ENCODE data around the gene FANCL.
"Not testable (repeated sequence)": the region's sequence is repeated elsewhere in the genome, so short reads cannot be mapped to it uniquely, and the experiment has no call there.

Gene FANCL

DNA sequence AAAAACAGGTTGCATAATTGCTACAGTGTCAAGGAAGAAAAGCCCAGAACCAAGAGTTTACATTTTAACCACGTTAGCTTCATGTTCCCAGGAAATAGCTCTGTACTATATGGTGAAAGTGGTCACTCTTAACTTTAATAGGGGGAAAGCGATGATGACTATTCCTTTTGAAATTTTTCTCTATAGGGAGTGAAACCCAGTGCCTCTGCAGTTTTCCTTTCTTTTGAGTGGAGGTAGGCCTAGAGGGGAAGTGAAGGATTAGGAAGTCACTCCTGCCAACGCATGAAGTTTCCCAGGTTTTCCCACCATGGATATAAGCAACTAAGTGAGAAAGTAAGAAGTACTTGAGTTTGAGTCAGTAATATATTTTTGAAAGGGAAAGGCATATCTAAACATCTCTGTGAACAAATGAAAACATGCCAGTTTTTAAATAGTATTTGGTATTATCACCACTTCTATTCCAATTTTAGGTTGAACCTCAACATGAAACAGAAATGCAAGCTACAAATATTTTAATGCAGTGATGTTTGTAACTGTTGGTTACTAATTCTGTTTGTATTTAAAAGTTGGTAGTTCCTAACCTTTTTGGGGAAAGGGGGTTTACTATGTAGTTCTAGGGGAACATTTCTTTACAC lies 102.6 kb downstream of the FANCL start:
- no peak for DNase-seq

DNA sequence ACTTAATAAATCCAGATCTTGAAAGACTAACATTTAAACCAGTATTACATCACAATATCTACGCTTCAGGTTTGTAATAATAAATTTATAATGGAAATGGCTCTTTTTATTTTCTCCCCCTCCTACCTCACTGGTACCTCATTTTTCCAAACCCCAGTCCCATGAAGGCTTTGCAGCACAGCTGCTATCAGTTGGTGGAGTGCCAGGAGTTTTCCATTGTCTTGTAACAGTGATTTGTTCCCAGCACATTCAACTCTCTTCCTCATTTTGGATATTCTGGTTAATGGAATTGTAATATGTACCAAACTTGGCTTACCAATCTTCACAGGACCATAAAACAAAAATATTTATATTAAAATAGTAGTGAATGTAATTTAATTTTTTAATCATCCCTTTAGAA lies 103.3 kb downstream of the FANCL start:
- no peak for DNase-seq

GRCh38 chr2:58137221-58137620 lies 103.9 kb downstream of the FANCL start:
- no peak for DNase-seq

- no peak for DNase-seq
Measured at GRCh38 chr2:58135861-58136260, 105.3 kb downstream of the FANCL start.

GRCh38 chr2:58133395-58133794 lies 107.7 kb downstream of the FANCL start:
- no peak for DNase-seq

DNA sequence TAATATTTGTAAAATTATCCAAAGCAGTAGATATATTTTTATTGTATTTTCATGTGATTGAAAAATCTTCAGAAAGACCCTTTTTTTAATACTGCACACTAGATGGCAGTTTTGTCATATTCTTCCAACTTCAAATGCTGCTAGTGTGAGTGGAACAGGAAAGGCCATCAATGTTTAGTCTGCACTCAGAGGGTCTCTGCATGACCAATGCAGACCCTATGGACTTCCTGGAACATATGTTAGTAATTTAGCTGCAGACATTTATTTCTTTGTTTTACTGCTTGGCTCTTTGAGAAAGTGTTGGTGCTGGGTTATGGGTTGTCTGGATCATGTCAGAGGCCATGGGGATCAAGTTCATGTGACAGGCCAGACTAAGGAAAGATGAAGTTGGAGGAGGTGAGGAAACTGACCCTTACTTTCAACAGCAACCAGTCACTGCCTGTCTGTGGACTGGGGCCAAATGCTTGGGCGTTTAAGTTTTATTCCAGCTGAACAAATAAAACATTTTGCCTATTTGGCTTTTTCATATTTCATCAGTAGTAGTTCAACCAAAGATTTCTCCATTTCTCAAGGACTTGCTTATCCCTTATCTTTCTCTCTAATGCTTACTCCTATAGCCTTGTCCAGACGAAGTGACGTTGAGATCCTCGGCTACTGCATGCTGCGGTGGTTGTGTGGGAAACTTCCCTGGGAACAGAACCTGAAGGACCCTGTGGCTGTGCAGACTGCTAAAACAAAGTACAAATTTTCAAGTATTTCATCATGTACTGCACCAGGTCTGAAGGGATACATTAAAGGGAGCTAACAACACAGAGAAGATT lies 109.7 kb downstream of the FANCL start:
- no peak for DNase-seq

DNA sequence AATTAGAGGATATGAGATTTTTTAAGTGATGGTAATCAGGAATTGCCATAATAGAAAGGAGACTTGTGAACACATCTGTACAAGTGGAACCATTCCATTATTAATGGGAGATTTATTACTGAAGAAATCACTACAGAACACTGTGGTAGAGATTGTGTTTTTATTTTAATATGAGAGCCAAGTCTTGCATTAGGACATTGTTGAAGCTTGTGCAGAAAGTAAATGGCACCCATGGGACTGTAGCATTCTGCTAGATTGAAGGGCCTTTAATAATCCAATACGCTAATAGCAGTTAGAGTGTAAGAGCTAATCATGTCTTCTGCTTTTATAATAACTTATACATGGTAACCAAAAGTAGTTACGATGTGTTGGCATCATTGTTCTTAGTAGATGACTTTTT lies 110.9 kb downstream of the FANCL start:
- no peak for DNase-seq

- no peak for DNase-seq
Measured at GRCh38 chr2:58127111-58127510, 114.0 kb downstream of the FANCL start.

DNA sequence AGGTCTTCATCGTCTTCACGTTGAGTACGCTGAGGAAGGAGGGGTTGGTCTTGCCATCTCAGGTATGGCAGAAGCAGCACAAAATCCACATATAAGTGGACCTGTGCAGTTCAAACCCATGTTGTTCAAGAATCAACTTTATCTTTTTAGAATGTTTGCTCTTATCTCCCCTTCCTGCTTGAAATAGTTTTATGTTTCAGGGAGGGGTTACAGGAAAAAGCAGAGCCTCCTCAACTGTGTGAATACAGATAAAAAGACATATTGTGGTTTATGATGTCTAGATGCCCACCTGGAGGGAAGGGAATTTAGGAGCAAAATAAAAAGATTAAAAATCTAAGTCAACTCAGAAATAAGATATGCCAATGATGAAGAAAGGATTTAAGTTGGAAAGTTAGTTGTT lies 118.6 kb downstream of the FANCL start:
- DNase-seq = no peak

- DNase-seq = no peak
Measured at GRCh38 chr2:58122040-58122439, 119.1 kb downstream of the FANCL start.

DNA sequence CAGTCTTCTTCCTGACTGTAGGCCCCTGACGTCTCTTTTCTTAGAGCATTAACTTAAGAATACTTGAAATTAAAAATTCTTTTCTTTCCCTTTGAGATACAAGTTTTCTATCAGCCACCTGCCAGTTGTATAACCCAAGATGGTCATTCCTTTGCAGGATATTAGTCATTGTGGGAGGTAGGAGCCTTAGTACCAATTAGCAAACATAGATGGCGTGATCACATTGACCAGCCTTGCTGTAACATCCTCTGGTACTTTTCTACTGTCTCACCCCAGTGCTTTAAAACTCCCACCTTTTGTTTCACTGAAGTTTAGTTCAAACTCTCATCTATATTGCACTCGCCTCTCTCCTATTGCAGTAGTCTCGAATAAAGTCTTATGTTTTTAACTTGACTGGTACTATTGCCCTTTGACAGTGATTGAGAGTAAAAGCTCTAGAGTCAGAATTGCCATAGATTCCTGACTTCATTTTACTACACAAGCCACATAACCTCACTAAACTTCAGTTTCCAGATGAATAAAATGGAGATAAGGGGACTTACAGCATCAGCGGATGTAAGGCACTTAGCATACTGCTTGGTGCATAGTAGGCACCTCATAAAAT lies 120.4 kb downstream of the FANCL start:
- no peak for DNase-seq

- not testable (repeated sequence) for DNase-seq
Measured at GRCh38 chr2:58113563-58113962, 127.6 kb downstream of the FANCL start.

- no peak for DNase-seq
Measured at GRCh38 chr2:58110765-58111164, 130.4 kb downstream of the FANCL start.

- DNase-seq = no peak
Measured at GRCh38 chr2:58109481-58109880, 131.6 kb downstream of the FANCL start.

Measured in activated CD8-positive, alpha-beta memory T cell treated with anti-CD3 and anti-CD28 coated beads, Interleukin-2, amount 50 U/mL, for 48 hours (primary cell).